Naive thymus-derived CD8-positive, alpha-beta T cell (primary cell): ENCODE results near the gene NAE1. TPM values are rescaled to one million over a fixed set of nuclear protein-coding genes. Genes with fewer than 3 reads are reported as not detected.

Experiments
- ATAC-seq, 2 donors: fragments of 150-1000 bp; cut with Tn5 transposase in 1 of 2; sonication (Bioruptor Pico), chemical (Tn5 transposase) in 1 of 2; 1 replicate in 1 of 2; 2 replicates in 1 of 2; pipeline ENCODE4 v1.10.0; 2021; ENCODE audit warnings: mild to moderate bottlenecking in 2 of 2, moderate library complexity in 2 of 2
- POLR2A ChIA-PET: fragments of 350-600 bp; sonication (Branson Sonifier 250); formaldehyde crosslinking; loops from one replicate; lab custom pipeline; 2021; ENCODE audit warnings: antibody characterized with exemption; lab: Charles Lee
- DNase-seq, 10 donors: peaks; one replicate each; pipeline versions ENCODE4 v3.0.0 to v3.0.0-alpha.2; 2020 to 2022
- H3K27ac Mint-ChIP-seq, 10 donors: one replicate each; pipeline ENCODE4 v1.8.0; 2020 to 2022; ENCODE audit warnings: mild to moderate bottlenecking in 10 of 10, mixed read lengths in 10 of 10, moderate library complexity in 4 of 10, inconsistent platforms in 1 of 10
- H3K27me3 Mint-ChIP-seq, 5 donors: one replicate each; pipeline ENCODE4 v1.8.0; 2021 to 2022; ENCODE audit warnings: mixed read lengths in 5 of 5
- H3K36me3 Mint-ChIP-seq, 3 donors: one replicate each; pipeline ENCODE4 v1.8.0; 2020 to 2022; ENCODE audit warnings: mixed read lengths in 3 of 3, mild to moderate bottlenecking in 2 of 3, inconsistent platforms in 1 of 3
- H3K4me1 Mint-ChIP-seq, 4 donors: one replicate each; pipeline ENCODE4 v1.8.0; 2021 to 2022; ENCODE audit warnings: mixed read lengths in 4 of 4
- H3K4me3 Mint-ChIP-seq, 10 donors: one replicate each; pipeline ENCODE4 v1.8.0; 2020 to 2022; ENCODE audit warnings: mild to moderate bottlenecking in 10 of 10, mixed read lengths in 10 of 10, moderate library complexity in 6 of 10, inconsistent platforms in 1 of 10
- H3K9me3 Mint-ChIP-seq, 9 donors: one replicate each; pipeline ENCODE4 v1.8.0; 2020 to 2022; ENCODE audit warnings: mixed read lengths in 9 of 9, mild to moderate bottlenecking in 3 of 9, inconsistent platforms in 1 of 9, moderate library complexity in 1 of 9
- polyA plus RNA-seq, 3 donors: library from polyadenylated mRNA; unstranded; fragments of 300-500 nt; fragmentation: Illumina TruSeq; gene quantifications; one replicate each; pipeline ENCODE4 v1.2.3, GENCODE V29; 2021
- total RNA-seq, 8 experiments: library from RNA in 2 of 8; stranded (reverse) in 2 of 8; gene quantifications; one replicate each; pipeline ENCODE4 v1.2.3 and lab custom pipeline; 2021 to 2026

The NAE1 gene
- total and polyA plus RNA-seq, 5 experiments from 2014 or later, result 84.7 to 113 (median 103) TPM

DNA sequence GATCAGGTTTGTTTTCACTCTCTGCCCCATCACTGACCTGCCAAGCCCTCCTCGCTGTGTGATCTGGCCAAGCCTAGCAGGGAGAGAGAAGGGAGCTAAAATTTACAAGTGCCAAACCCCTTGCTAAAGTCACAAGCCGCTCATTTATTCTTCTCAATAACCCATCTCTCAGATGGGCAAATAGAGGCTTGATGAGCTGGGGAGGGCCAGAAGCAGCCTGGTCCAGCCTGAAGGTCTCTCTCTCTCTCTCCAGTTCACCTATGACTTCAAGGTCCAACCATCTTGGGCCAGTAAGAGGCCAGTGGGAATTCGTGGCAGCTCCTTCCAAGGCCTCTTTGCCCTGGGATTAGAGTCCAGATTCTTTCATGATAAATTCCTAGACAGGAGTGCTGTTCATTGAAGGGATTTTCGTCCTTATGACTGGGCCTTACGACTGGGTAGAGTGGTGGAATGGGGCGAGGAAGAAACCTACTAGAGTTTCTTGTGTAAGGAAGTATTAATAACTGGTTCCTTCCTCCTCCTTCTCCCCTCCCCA is 16.8 kb upstream of the NAE1 start:
- no peak for ATAC-seq
- Mint-ChIP-seq H3K4me3 (no peak overlapping the region), H3K27me3 (peaks cover 14 to 64% (median 37%) of the 10 kb centered on the region in 5 donors), H3K36me3 (peaks cover 0 to 3% (median 0%) of the 10 kb centered on the region in 3 donors), H3K4me1 (peaks cover 3 to 11% (median 6%) of the 10 kb centered on the region in 4 donors), H3K27ac (peak overlapping the region in 1 of 10 donors; percentile 31), H3K9me3 (no peaks in the 10 kb centered on the region)
- no peak for DNase-seq
- POLR2A ChIA-PET, result no interaction called here

DNA sequence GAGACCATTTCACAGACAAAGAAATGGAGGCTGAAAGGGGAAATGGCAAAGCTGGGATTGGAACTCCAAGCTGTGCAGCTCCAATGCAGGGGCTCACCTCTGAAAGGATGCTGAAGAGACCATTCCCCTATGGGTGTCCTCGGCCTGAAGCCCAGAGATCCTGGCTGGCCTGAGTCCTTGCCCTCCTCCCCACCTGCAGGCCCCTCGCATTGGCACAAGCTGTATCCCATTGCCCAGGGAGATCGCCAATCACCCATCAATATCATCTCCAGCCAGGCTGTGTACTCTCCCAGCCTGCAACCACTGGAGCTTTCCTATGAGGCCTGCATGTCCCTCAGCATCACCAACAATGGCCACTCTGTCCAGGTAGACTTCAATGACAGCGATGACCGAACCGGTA is 16.1 kb upstream of the NAE1 start:
- POLR2A ChIA-PET, result no interaction called here
- Mint-ChIP-seq H3K9me3 (no peaks in the 10 kb centered on the region), H3K27me3 (peaks cover 14 to 67% (median 40%) of the 10 kb centered on the region in 5 donors), H3K27ac (no peak overlapping the region), H3K36me3 (peaks cover 0 to 3% (median 0%) of the 10 kb centered on the region in 3 donors), H3K4me3 (no peak overlapping the region), H3K4me1 (peaks cover 3 to 11% (median 6%) of the 10 kb centered on the region in 4 donors)
- DNase-seq, result no peak
- ATAC-seq, result no peak

DNA sequence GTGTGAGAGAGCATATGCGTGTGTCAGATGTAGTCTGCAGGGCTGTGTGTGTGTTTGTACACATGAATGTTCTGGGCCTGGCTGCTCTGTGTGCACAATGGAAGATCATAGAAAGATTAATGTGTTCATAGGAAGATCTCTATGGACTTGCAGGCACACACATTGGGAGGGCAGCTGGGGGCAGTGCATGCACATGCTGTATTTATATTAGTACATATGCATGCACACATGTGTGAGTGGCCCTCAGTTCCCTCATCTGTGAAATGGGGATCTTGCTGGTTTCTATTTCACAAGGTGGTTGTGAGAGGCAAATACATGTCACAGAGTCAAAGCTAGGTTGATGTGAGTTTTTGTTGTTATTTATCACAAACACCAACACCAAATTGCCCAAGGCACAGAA is 15.5 kb upstream of the NAE1 start:
- H3K27me3 Mint-ChIP-seq, result peaks cover 14 to 61% (median 41%) of the 10 kb centered on the region in 5 donors

DNA sequence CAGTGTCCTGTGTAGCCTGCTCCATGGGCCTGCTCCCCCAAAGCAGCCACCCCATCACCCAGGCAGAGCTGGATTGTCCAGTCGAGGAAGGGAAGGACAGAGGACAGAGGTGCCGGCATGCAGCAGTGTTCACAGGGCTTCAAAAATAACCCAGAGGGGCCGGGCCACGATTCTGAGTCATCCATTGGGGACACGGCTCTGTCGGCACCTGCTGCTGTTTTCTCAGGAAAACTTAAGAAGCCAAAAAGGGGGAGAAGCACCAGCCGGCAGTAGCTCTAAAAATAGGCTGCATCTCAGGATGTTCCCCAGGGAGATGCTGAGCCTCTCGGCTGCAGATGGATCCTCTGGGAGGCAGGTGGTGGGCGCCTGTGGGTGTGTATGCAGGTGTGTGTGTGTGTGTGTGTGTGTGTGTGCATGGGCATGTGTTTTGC is 15.0 kb upstream of the NAE1 start:
- no peak for ATAC-seq
- peak overlapping the region in 6 of 10 donors; percentile 17 to 44 (median 24) for H3K4me3 Mint-ChIP-seq
- H3K27ac Mint-ChIP-seq, result peak overlapping the region in 1 of 10 donors; percentile 34

More for the DNA sequence above, 15.5 kb upstream of the NAE1 start:
- Mint-ChIP-seq H3K4me1 (peaks cover 3 to 11% (median 6%) of the 10 kb centered on the region in 4 donors), H3K27ac (no peak overlapping the region), H3K4me3 (peak overlapping the region in 5 of 10 donors; percentile 17 to 44 (median 23)), H3K9me3 (no peaks in the 10 kb centered on the region), H3K36me3 (peaks cover 0 to 3% (median 0%) of the 10 kb centered on the region in 3 donors)
- no peak for ATAC-seq
- DNase-seq, result no peak
- POLR2A ChIA-PET, result no interaction called here

DNA sequence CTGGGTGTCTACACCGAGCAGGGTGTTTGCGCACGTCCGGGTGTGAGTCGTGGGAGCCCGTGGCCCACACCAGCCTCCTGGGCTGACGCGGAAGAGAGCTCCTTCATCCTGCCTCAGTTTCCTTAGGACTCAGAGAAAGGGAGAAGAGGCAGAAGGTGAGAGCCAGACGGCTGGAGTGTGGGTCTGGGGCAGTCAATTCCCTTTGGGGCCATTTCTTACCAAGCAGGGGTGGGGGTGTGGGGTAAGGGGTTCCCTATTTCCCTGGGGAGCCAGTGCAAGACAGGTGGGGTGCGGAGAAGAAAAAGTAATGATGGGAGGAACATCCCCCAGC is 14.3 kb upstream of the NAE1 start:
- peak; percentile 25 to 33 for ATAC-seq
- POLR2A ChIA-PET, result no interaction called here
- peaks cover 14 to 57% (median 41%) of the 10 kb centered on the region in 5 donors for H3K27me3 Mint-ChIP-seq

More for the DNA sequence above, 15.0 kb upstream of the NAE1 start:
- H3K36me3 Mint-ChIP-seq, result peaks cover 0 to 3% (median 0%) of the 10 kb centered on the region in 3 donors
- no peaks in the 10 kb centered on the region for H3K9me3 Mint-ChIP-seq
- POLR2A ChIA-PET, result no interaction called here
- H3K4me1 Mint-ChIP-seq, result peaks cover 3 to 11% (median 6%) of the 10 kb centered on the region in 4 donors
- DNase-seq, result no peak
- H3K27me3 Mint-ChIP-seq, result peaks cover 14 to 57% (median 41%) of the 10 kb centered on the region in 5 donors

DNA sequence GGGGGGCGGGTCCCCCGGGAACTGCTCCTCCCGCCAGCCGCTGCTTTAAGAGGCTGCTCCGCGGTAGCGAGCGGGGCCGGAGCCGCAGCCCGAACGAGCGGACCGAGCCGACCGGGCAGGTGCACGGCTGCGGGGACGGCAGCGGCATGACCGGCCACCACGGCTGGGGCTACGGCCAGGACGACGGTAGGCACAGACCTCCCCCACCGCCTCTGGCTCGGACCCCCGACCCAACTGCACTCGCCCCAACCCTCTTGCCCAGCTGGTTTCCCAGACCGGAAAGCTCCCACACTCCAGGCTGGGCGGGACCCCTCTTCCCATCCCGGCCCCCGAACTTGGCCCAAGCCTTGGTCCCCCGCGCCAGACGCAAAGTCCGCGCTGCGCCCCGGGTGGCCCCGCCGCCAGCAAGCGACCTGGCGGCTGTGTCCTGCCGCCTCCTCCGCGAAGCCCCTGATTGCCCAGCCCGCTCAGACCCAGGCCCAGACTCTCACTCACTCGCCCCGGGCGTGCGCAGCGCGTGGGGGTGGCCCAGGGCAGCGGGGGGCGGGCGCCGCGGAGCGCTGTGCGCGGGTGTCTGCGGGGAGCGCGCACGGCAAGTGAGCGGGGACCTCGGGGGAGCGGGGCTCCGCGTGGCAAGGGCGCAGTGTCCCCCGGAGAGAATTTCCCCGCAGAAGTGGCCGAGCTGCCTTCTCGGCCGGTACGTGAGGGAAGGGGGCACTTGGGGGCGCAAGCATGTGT is 13.7 kb upstream of the NAE1 start, which contains the start of gene CA7:
Gene CA7, plus strand, starts transcription at position 73 of the 738 bp plus-strand sequence. Its CDS starts 74 bp downstream, at position 147.
- Mint-ChIP-seq H3K27me3 (peaks cover 14 to 57% (median 41%) of the 10 kb centered on the region in 5 donors), H3K9me3 (no peaks in the 10 kb centered on the region), H3K27ac (peak within 1 kb of the TSS in 2 of 10 donors; percentile 21 to 59), H3K4me1 (peaks cover 3 to 11% (median 6%) of the 10 kb centered on the region in 4 donors), H3K4me3 (peak within 1 kb of the TSS; percentile 36 to 86 (median 66)), H3K36me3 (peaks cover 0 to 3% (median 0%) of the 10 kb centered on the region in 3 donors)
- ATAC-seq (peak; percentile 63 to 68), DNase-seq (no peak)
- POLR2A ChIA-PET, result no interaction called here

More for the DNA sequence above, 14.3 kb upstream of the NAE1 start:
- Mint-ChIP-seq H3K9me3 (no peaks in the 10 kb centered on the region), H3K4me1 (peaks cover 3 to 11% (median 6%) of the 10 kb centered on the region in 4 donors), H3K27ac (peak overlapping the region in 1 of 10 donors; percentile 21), H3K36me3 (peaks cover 0 to 3% (median 0%) of the 10 kb centered on the region in 3 donors), H3K4me3 (peak overlapping the region in 6 of 10 donors; percentile 26 to 78 (median 46))
- no peak for DNase-seq

DNA sequence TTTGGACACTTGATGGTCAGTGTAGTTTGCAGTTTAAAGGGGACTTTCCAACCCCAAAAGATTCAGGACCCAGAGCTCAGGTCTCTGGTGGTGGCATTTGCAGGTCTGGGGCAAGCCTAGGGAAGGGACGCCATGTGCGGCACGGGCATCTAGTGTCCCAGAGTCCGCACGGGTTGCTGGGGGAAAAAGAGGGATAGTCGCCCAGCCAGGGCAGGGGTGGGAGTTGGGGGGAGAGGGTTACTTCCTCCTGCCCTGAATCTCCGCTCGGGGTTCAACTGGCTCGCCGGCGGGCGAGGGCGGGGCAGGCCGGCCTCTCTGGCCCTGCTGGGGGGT is 13.2 kb upstream of the NAE1 start:
- POLR2A ChIA-PET, result no interaction called here
- Mint-ChIP-seq H3K36me3 (peaks cover 0 to 3% (median 0%) of the 10 kb centered on the region in 3 donors), H3K27ac (peak overlapping the region in 1 of 10 donors; percentile 59), H3K4me3 (peak overlapping the region; percentile 36 to 86 (median 66)), H3K9me3 (no peaks in the 10 kb centered on the region), H3K27me3 (peaks cover 14 to 57% (median 41%) of the 10 kb centered on the region in 5 donors), H3K4me1 (peaks cover 3 to 11% (median 6%) of the 10 kb centered on the region in 4 donors)
- DNase-seq, result no peak
- no peak for ATAC-seq

DNA sequence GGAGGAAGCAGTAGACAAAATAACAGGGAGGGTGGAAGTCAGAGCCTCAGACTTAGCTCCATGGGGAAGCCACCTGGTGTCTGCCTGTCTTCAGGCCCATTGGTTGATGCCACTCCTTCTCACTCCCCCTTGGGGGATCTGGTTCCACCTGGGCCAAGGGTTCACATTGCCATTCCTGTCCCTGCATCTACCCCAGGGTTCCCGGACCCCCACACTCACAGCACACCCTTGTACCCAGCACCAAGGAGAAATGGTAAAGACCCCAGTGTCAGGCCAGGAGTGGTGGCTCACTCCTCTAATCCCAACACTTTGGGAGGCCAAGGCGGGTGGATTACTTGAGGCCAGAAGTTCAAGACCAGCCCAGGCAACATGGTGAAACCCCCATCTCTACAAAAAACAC is 12.4 kb upstream of the NAE1 start:
- ATAC-seq (no peak), DNase-seq (peak in 1 of 10 donors; percentile 49)
- H3K27ac Mint-ChIP-seq, result no peak overlapping the region
- peaks cover 0 to 3% (median 0%) of the 10 kb centered on the region in 3 donors for H3K36me3 Mint-ChIP-seq
- H3K9me3 Mint-ChIP-seq, result no peaks in the 10 kb centered on the region
- H3K4me1 Mint-ChIP-seq, result peaks cover 3 to 11% (median 6%) of the 10 kb centered on the region in 4 donors
- peaks cover 14 to 52% (median 43%) of the 10 kb centered on the region in 5 donors for H3K27me3 Mint-ChIP-seq
- POLR2A ChIA-PET, result no interaction called here
- H3K4me3 Mint-ChIP-seq, result peak overlapping the region in 5 of 10 donors; percentile 16 to 79 (median 71)

DNA sequence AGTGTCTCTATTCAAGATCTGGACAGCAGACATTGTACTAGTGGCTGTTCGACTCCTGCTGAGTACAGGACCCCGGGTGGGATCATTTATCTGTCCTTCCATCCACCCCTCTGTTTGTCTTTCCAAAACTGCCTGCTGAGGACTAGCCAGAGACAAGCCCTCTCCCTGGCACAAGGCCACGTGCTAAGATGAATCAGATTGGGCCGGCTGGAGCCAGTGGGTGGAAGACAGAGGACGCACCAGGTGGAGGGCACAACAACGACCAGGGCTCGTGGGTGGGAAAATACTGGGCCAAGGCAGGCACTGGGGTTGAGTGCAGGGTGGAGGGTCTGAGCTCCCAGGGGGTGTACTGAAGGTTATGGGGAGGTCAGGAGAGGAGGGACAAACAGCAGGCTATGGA is 12.0 kb upstream of the NAE1 start:
- POLR2A ChIA-PET, result no interaction called here
- Mint-ChIP-seq H3K9me3 (no peaks in the 10 kb centered on the region), H3K27me3 (peaks cover 14 to 47% (median 43%) of the 10 kb centered on the region in 5 donors), H3K4me3 (peak overlapping the region in 5 of 10 donors; percentile 9 to 72 (median 22)), H3K4me1 (peaks cover 3 to 11% (median 6%) of the 10 kb centered on the region in 4 donors), H3K27ac (no peak overlapping the region), H3K36me3 (peaks cover 0 to 3% (median 0%) of the 10 kb centered on the region in 3 donors)
- ATAC-seq (no peak), DNase-seq (no peak)

DNA sequence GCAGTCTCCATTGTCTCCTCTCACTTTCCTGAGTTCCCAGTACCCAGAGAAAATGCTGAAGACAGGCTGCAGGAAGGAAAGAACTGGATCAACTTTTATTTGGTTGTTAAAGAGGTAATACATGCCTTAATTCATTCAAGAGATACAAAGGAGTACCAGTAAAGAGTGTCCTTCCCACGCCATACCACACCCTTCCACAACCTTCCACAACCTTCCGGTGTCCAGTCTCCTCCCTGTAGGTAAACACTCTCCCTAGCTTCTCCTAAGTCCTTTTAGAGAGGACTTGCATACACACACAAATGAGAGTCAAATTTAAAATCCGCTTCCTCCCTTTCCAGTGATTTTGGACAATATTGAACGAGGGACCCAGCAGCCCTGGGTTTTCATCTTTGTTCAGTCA is 10.6 kb upstream of the NAE1 start:
- H3K27me3 Mint-ChIP-seq, result peaks cover 12 to 39% (median 37%) of the 10 kb centered on the region in 5 donors
- no peak for ATAC-seq

DNA sequence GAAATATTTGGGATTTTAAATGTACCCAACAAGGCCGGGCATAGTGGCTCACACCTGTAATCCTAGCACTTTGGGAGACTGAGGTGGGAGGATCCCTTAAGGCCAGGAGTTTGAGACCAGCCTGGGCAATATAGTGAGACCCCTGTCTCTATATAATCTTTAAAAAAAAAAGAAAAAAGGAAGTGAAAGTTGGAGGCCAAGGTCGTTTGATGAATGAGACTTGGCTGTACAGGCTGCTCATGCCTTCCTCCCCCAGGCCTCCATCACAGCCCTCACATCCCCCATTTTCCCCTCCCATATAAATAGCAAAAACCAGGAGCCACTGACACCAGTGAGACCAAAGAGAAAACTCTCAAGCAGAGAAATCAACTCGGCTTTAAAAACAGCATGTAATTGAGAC is 10.1 kb upstream of the NAE1 start:
- peaks cover 0 to 3% (median 0%) of the 10 kb centered on the region in 3 donors for H3K36me3 Mint-ChIP-seq
- peaks cover 8 to 34% (median 32%) of the 10 kb centered on the region in 5 donors for H3K27me3 Mint-ChIP-seq
- DNase-seq (no peak), ATAC-seq (no peak)
- no peak overlapping the region for H3K27ac Mint-ChIP-seq
- no peak overlapping the region for H3K4me3 Mint-ChIP-seq
- peaks cover 3 to 9% (median 5%) of the 10 kb centered on the region in 4 donors for H3K4me1 Mint-ChIP-seq
- POLR2A ChIA-PET, result no interaction called here
- H3K9me3 Mint-ChIP-seq, result no peaks in the 10 kb centered on the region

More for the DNA sequence above, 10.6 kb upstream of the NAE1 start:
- Mint-ChIP-seq H3K27ac (peak overlapping the region in 1 of 10 donors; percentile 24), H3K9me3 (no peaks in the 10 kb centered on the region), H3K4me1 (peaks cover 3 to 11% (median 6%) of the 10 kb centered on the region in 4 donors), H3K36me3 (peaks cover 0 to 3% (median 0%) of the 10 kb centered on the region in 3 donors), H3K4me3 (no peak overlapping the region)
- POLR2A ChIA-PET, result no interaction called here
- no peak for DNase-seq

DNA sequence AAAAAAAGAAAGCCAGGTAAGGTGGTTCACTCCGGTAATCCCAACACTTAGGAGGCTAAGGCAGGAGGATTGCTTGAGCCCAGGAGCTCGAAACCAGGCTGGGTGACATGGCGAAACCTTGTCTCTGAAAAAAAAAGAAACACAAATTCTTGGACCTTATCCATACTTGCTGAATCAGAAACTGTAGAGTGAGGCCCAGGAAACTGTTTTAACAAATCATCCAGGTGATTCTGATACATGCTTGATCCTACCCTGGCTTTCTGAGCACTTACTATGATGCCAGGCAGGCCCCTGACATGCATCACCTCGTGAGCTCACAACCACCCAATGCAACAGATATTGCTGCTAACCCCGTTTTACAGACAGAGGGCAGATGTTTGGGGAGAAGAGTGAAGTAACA is 4.0 kb upstream of the NAE1 start:
- Mint-ChIP-seq H3K27ac (no peak overlapping the region), H3K4me3 (no peak overlapping the region), H3K27me3 (peaks cover 0 to 7% (median 5%) of the 10 kb centered on the region in 5 donors), H3K4me1 (peaks cover 0 to 4% (median under 1%) of the 10 kb centered on the region in 4 donors), H3K9me3 (no peaks in the 10 kb centered on the region), H3K36me3 (no peaks in the 10 kb centered on the region)
- POLR2A ChIA-PET, result no interaction called here
- ATAC-seq, result no peak
- DNase-seq, result no peak
